ENCODE measurements around the gene RELL1. TPM values are rescaled to one million over a fixed set of nuclear protein-coding genes. Genes with fewer than 3 reads are reported as not detected.

The RELL1 gene
- total RNA-seq, 2 experiments from 2014 or later = 13.8 to 15.3 TPM

DNA sequence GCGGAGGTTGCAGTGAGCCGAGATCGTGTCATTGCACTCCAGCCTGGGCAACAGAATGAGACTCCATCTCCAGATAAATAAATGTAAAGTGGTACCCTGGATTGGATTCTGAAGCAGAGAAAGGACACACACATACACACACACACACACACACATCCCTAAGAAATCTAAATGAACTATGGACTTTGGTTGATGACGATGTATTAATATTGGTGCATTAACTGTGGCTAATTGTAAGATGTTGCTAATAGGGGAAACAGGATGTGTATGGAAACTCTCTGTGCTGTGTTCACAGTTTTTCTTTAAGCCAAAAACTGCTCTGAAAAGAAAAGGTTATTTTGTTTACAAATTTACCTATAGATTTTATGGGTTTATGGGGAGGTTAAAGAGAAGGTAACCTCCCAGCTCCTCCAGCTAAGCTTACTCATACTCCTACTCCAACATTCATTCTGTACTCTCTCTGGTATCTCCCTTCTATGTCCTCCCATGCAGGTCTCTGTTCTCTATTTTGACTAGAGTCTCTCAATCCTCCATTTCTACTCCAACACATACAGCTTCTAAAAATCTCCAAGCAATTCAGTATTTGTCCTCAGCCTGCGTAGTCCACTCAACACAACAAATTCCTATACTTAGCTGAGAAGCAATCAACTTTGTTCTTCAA, 46.5 kb upstream of the RELL1 start:
- Mint-ChIP-seq H3K4me1 (ENCODE audit: low read depth) (peaks cover 5% of the 10 kb centered on the region), H3K36me3 (ENCODE audit: low read depth) (no peaks in the 10 kb centered on the region), H3K4me3 (no peak overlapping the region), H3K27ac (no peak overlapping the region), H3K9me3 (no peaks in the 10 kb centered on the region), H3K27me3 (no peaks in the 10 kb centered on the region)
- intact Hi-C loops (cut with micrococcal nuclease) = no loop called here
- no peak for ATAC-seq
- CTCF ChIA-PET = no interaction called here
- TF ChIP-seq, protein P1, sequence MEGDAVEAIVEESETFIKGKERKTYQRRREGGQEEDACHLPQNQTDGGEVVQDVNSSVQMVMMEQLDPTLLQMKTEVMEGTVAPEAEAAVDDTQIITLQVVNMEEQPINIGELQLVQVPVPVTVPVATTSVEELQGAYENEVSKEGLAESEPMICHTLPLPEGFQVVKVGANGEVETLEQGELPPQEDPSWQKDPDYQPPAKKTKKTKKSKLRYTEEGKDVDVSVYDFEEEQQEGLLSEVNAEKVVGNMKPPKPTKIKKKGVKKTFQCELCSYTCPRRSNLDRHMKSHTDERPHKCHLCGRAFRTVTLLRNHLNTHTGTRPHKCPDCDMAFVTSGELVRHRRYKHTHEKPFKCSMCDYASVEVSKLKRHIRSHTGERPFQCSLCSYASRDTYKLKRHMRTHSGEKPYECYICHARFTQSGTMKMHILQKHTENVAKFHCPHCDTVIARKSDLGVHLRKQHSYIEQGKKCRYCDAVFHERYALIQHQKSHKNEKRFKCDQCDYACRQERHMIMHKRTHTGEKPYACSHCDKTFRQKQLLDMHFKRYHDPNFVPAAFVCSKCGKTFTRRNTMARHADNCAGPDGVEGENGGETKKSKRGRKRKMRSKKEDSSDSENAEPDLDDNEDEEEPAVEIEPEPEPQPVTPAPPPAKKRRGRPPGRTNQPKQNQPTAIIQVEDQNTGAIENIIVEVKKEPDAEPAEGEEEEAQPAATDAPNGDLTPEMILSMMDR (IDR thresholded peaks at IDR 0.05) = no peak
- DNase-seq = no peak
- POLR2A ChIA-PET = interaction anchor here (1.1 kb wide), 1 partner anchor 8 kb away, joined by 3 read pairs; no protein-coding TSS in a partner anchor

DNA sequence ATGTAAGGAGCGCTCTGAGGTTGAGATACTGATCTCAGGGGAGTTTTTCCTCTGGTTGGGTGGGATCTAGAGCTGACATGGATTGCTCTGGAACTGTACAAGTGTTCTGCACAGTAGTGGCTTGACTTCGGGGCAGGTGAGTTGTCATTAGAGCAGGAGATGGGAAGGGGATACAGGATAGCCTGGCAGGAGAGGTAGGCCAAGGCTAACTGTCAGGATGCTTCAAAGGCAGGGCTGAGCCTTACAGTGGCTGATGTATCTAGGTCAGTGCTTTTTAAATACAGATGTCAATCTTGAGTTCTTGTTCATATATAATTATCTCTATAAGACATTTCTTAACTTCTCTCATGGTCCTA, 43.5 kb upstream of the RELL1 start:
- H3K9me3 Mint-ChIP-seq = no peaks in the 10 kb centered on the region
- ATAC-seq (no peak), DNase-seq (no peak)
- H3K27ac Mint-ChIP-seq = no peak overlapping the region
- H3K27me3 Mint-ChIP-seq = no peaks in the 10 kb centered on the region
- H3K4me3 Mint-ChIP-seq = no peak overlapping the region
- TF ChIP-seq, protein P1 (IDR thresholded peaks at IDR 0.05) = no peak
- ChIA-PET CTCF (no interaction called here), POLR2A (no interaction called here)
- H3K4me1 Mint-ChIP-seq (ENCODE audit: low read depth) = peaks cover 5% of the 10 kb centered on the region
- H3K36me3 Mint-ChIP-seq (ENCODE audit: low read depth) = no peaks in the 10 kb centered on the region
- intact Hi-C loops (cut with micrococcal nuclease) = no loop called here

DNA sequence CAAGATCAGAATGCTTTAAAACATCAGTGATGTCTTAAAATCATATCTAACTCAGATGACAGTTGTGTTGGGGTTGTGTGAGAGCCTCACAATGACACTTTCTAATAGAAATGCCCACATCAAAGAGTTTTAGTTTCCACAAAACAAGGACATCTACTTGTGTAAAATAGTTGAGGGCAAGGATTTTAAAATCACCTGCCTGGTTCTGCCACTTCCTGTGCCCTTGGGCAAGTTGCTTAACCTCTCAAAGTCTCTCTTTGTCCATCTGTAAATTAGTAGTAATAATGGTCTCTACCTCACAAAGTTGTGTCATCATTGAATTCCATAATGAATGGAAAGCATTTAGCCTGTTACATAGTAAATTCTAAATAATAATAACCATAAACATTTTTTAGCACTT, 41.9 kb upstream of the RELL1 start:
- no peaks in the 10 kb centered on the region for H3K36me3 Mint-ChIP-seq (ENCODE audit: low read depth)
- no peaks in the 10 kb centered on the region for H3K27me3 Mint-ChIP-seq
- ATAC-seq (no peak), DNase-seq (no peak)
- peaks cover 6% of the 10 kb centered on the region for H3K4me1 Mint-ChIP-seq (ENCODE audit: low read depth)
- H3K9me3 Mint-ChIP-seq = no peaks in the 10 kb centered on the region
- ChIA-PET CTCF (no interaction called here), POLR2A (no interaction called here)
- intact Hi-C loops (cut with micrococcal nuclease) = no loop called here
- no peak overlapping the region for H3K27ac Mint-ChIP-seq
- no peak overlapping the region for H3K4me3 Mint-ChIP-seq
- TF ChIP-seq, protein P1 (IDR thresholded peaks at IDR 0.05) = no peak

DNA sequence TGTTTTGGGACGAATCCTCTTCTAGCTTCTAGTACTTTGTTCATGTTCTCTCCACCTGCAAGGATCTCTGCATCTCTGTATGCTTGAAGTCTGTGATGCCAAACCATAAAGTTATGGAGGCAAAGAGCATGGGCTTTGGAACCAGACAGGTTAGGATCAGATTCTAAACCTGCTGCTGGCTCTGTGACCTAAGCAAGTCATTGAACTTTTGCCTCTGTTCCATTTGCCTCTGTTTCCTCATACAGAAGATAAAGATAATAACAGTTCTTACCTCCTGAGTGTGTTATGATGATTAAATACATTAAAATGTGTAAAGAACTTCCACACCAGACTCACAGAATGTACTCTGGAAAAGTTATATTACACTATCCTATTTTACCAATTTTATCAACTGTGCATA, 41.5 kb upstream of the RELL1 start:
- POLR2A ChIA-PET = no interaction called here
- ATAC-seq (no peak), DNase-seq (no peak)
- Mint-ChIP-seq H3K27ac (no peak overlapping the region), H3K36me3 (ENCODE audit: low read depth) (no peaks in the 10 kb centered on the region), H3K4me1 (ENCODE audit: low read depth) (peaks cover 10% of the 10 kb centered on the region), H3K4me3 (no peak overlapping the region), H3K9me3 (no peaks in the 10 kb centered on the region), H3K27me3 (no peaks in the 10 kb centered on the region)
- CTCF ChIA-PET = no interaction called here
- TF ChIP-seq, protein P1 (IDR thresholded peaks at IDR 0.05) = no peak
- intact Hi-C loops (cut with micrococcal nuclease) = no loop called here

DNA sequence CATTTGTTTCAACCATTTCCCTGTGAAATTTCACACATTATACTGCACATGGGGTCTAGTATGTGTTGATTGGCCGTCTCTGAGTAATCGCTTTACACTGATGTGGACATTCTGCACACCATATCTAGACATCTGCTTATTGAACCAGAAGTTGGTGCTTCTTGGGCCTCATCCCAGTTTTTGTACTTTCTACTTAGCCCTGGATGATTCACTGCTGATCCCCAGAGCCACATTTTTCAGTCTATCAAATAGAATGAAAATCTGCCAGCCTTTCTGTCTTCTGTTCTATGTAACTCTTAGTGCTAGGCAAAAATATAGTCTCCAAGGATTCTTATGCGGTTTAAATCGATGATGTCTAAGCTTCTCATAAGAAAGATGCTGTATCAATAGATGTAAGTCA, 40.5 kb upstream of the RELL1 start:
- Mint-ChIP-seq H3K4me3 (no peak overlapping the region), H3K27ac (no peak overlapping the region), H3K27me3 (no peaks in the 10 kb centered on the region), H3K9me3 (no peaks in the 10 kb centered on the region), H3K4me1 (ENCODE audit: low read depth) (peaks cover 16% of the 10 kb centered on the region), H3K36me3 (ENCODE audit: low read depth) (no peaks in the 10 kb centered on the region)
- ChIA-PET POLR2A (no interaction called here), CTCF (no interaction called here)
- no peak for ATAC-seq
- intact Hi-C loops (cut with micrococcal nuclease) = no loop called here
- no peak for DNase-seq
- TF ChIP-seq, protein P1 (IDR thresholded peaks at IDR 0.05) = no peak
